D721Med (cell line): Measurements from ENCODE around the gene AXIN1.
"Not testable (repeated sequence)": the region's sequence is repeated elsewhere in the genome, so short reads cannot be mapped to it uniquely, and the experiment has no call there.

Experiments used
- DNase-seq: peaks from one replicate; pipeline ENCODE4 v3.0.0; 2011; ENCODE audit warnings: low spot score; ENCODE audit not compliant: insufficient read length
- FAIRE-seq: peaks from 2 replicates; lab custom pipeline; 2011; peaks lifted over from hg19 to GRCh38; lab: Jason Lieb, UNC
- TF ChIP-seq, protein P1 (sequence below): IDR thresholded peaks from 2 replicates; pipeline ENCODE4 v1.5.1; 2012; ENCODE audit warnings: mild to moderate bottlenecking, control low read depth; ENCODE audit not compliant: insufficient read depth; ENCODE audit errors: missing control alignments

Gene AXIN1

GRCh38 chr16:345772-346171, 6.8 kb downstream of the AXIN1 start:
- DNase-seq = no peak
- no peak for FAIRE-seq
- TF ChIP-seq, protein P1, sequence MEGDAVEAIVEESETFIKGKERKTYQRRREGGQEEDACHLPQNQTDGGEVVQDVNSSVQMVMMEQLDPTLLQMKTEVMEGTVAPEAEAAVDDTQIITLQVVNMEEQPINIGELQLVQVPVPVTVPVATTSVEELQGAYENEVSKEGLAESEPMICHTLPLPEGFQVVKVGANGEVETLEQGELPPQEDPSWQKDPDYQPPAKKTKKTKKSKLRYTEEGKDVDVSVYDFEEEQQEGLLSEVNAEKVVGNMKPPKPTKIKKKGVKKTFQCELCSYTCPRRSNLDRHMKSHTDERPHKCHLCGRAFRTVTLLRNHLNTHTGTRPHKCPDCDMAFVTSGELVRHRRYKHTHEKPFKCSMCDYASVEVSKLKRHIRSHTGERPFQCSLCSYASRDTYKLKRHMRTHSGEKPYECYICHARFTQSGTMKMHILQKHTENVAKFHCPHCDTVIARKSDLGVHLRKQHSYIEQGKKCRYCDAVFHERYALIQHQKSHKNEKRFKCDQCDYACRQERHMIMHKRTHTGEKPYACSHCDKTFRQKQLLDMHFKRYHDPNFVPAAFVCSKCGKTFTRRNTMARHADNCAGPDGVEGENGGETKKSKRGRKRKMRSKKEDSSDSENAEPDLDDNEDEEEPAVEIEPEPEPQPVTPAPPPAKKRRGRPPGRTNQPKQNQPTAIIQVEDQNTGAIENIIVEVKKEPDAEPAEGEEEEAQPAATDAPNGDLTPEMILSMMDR = no peak

- FAIRE-seq (no peak), DNase-seq (no peak)
- TF ChIP-seq, protein P1 = no peak
These were observed 9.9 kb downstream of the AXIN1 start for GRCh38 chr16:342455-343213.

DNA sequence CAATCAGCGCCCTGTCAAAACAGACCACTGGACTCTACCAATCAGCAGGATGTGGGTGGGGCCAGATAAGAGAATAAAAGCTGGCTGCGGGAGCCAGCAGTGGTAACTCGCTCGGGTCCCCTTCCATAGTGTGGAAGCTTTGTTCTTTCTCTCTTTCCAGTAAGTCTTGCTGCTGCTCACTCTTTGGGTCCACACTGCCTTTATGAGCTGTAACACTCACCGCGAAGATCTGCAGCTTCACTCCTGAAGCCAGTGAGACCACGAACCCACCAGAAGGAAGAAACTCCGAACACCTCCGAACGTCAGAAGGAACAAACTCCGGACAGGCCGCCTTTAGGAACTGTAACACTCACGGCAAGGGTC, 10.6 kb downstream of the AXIN1 start:
- DNase-seq, FAIRE-seq: not testable (repeated sequence)

- DNase-seq, FAIRE-seq: not testable (repeated sequence)
These were observed 11.2 kb downstream of the AXIN1 start for GRCh38 chr16:341095-341973.

DNA sequence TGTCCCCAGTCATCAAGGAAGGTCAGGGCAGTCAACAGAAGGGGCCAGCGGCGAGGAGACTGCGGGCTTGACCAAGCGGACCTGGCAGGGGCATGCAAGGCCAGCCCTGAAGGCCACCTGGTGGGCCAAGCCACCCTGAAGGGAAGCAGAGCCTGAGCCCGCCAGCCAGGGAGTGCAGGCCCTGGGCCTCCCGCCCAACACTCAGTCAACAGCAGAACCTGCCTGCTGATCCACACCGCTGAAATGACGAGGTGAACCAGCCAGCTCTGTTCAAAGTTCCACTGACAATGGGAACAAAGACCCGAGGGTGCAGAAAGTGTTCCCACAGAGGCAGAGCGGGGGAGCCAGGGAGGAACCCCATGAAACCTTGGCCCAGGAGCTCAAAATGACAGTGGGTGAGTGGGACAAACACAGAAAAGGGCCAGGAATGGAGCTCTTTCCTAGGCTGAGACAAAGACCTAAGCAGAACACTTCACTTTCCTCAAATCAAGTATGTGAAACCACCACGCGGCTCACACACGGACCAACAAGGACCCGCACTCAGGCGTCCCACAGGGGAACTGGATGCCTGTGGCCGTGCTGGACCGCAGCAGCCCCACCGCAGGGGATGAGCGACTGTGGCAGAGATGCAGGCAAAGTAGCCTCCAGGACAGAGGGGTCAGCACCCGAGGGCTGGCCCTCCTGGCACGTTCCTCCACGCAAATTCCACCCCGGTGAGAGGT, 12.0 kb downstream of the AXIN1 start:
- no peak for DNase-seq
- FAIRE-seq = no peak
- TF ChIP-seq, protein P1 = no peak

GRCh38 chr16:339680-340079, 12.8 kb downstream of the AXIN1 start:
- no peak for FAIRE-seq
- no peak for DNase-seq
- TF ChIP-seq, protein P1 = no peak

GRCh38 chr16:337975-338575, 14.4 kb downstream of the AXIN1 start:
- TF ChIP-seq, protein P1 = no peak
- DNase-seq = no peak
- FAIRE-seq = no peak
